HG03342 (cell line): ENCODE results near the gene HGS.

Experiments
- ATAC-seq: cut with Tn5 transposase; IDR thresholded peaks from one replicate; pipeline ENCODE4 v1.9.1; 2021; ENCODE audit warnings: mild to moderate bottlenecking, moderate library complexity; ENCODE audit not compliant: unreplicated experiment

HGS gene

DNA sequence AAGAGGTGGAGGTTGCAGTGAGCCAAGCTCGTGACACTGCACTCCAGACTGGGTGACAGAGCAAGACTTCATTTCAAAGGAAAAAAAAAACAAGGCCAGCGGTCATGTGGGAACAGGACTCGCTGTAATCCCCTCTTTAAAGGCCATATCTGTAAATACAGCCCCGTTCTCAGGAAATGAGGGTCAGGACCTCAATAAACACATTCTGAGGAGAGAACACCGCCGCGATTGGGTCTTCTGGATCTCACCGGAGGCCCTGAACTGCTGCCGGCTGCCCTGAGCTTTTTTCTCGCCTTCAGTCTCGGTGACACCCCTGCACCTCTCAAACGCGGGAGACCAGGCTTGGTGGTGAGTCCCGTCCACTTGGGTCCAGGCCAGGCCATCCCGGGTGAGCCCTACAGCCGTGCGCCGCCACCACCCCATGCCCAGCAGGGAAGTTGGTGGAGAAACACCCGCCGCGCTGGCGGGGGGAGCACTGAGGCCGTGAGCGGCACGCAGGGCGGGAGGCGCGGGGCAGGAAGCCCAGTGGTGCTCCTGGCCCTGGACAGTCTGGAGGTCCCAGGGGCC lies 56.7 kb downstream of the HGS start:
- no peak for ATAC-seq

DNA sequence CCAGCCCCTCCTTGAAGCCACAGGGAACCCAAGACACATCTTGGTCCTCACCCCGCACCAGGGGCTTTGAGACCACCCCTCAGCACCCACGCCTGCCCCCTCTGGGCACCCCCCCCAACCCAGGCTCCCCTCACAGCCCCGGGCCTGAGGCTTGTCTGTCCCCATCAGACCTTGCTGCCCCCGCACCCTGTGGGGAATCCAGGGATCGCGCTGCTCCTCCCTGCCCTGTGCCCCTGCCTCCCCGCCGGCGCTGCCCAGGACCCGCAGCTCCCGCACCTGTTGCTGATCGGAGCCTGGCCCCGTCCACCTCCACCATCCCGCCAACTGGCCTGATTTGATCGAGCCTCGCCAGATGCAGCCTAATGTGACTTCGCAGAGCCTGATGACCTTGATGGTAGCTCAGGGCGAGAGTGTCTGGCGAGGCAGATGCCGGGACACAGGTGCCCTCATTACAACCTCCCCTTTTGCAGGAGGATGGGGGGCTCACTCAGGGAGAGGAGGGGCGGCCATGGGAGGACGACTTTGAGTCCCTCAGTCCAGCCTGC lies 57.3 kb downstream of the HGS start:
- ATAC-seq, result no peak

DNA sequence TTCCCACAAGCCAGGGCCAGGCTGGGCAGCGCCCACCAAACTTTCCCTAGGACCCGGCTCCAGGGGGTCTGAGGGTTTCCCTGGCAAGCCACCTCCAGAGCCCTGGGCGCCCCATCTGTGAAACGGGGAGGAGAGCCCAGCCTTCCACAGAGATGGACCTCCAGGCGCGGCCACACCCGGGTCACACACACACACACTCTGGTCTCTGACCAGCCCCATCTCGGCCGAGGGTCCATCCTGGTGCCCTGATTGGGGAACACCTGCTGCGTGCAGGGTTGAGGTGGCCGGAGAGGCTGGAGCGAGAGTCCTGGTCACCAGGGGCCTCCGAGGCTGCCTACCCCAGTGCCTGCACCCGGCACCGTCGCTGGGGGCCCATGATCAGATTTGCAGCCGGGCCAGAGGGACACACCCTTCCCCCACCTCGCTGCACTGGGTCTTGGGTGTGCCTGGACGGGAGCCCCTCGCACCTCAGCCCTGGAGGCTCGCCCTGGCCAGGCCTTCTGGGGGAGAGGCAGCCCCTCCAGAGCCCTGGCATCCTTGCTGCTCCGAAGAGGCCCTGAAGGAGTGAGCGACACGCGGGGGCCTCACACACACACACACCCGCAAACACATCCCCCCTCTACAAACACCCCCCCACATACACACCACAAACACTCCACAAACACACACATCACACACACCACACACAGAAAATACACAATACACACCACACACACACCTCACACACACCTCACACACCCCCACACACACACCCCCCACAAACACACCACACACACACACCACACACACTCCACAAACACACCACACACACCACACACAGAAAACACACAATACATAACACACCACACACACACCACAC lies 58.0 kb downstream of the HGS start:
- no peak for ATAC-seq
